Body of pancreas (tissue), 4 donors: Measurements from ENCODE around the gene TMEM50A. TPM values are rescaled to one million over a fixed set of nuclear protein-coding genes. Genes with fewer than 3 reads are reported as not detected.
"Not testable (repeated sequence)": the region's sequence is repeated elsewhere in the genome, so short reads cannot be mapped to it uniquely, and the experiment has no call there.

Experiments
- ATAC-seq: fragments of 150-250 bp; one replicate; pipeline ENCODE4 v1.9.1; 2016
- DNase-seq, 4 donors: peaks; one replicate each; pipeline ENCODE4 v3.0.0-alpha.2; 2019
- H3K27ac ChIP-seq, 4 donors: fragments of 200-600 bp; sonication (generic); 1 replicate in 3 of 4; 2 replicates in 1 of 4; pipeline versions ENCODE4 v1.5.1 to v1.6.1; 2016 to 2019; ENCODE audit warnings: mild to moderate bottlenecking in 1 of 4, mixed read lengths in 1 of 4, moderate library complexity in 1 of 4
- H3K27me3 ChIP-seq, 2 donors: fragments of 200-600 bp; sonication (generic); one replicate each; pipeline ENCODE4 v1.6.0; 2016; ENCODE audit warnings: mild to moderate bottlenecking in 1 of 2
- H3K36me3 ChIP-seq, 2 donors: fragments of 200-600 bp; sonication (generic); replicated peaks in 1 of 2; 2 replicates each; pipeline ENCODE4 v1.5.1; 2016; ENCODE audit warnings: low read depth in 2 of 2; ENCODE audit not compliant: insufficient read depth in 1 of 2
- H3K4me1 ChIP-seq: fragments of 200-600 bp; sonication (generic); one replicate; pipeline ENCODE4 v1.6.0; 2016
- H3K4me3 ChIP-seq, 2 donors: fragments of 200-600 bp; sonication (generic); 1 replicate in 1 of 2; 2 replicates in 1 of 2; pipeline ENCODE4 v1.5.1; 2016 to 2019
- H3K9me3 ChIP-seq, 3 donors: fragments of 200-600 bp; sonication (generic); 1 replicate in 2 of 3; 2 replicates in 1 of 3; pipeline ENCODE4 v1.5.1; 2016
- WGBS, 2 donors: methylation state at CpG; one replicate each; pipeline ENCODE4 v1.1.5; 2017; 5-methylcytosine and 5-hydroxymethylcytosine counted together
- intact Hi-C: fragments of 100-400 bp; cut with DNase I; formaldehyde crosslinking; loops from one replicate; pipeline ENCODE4 v1.15.1; 2023
- total RNA-seq, 2 donors: library from RNA; depleted of rRNA; stranded (reverse); fragments of >200 nt; gene quantifications; one replicate each; pipeline ENCODE4 v1.1.0, GENCODE V29; 2016

Gene TMEM50A
- total RNA-seq, 2 donors from 2014 or later = 38.4 to 57.7 TPM

DNA sequence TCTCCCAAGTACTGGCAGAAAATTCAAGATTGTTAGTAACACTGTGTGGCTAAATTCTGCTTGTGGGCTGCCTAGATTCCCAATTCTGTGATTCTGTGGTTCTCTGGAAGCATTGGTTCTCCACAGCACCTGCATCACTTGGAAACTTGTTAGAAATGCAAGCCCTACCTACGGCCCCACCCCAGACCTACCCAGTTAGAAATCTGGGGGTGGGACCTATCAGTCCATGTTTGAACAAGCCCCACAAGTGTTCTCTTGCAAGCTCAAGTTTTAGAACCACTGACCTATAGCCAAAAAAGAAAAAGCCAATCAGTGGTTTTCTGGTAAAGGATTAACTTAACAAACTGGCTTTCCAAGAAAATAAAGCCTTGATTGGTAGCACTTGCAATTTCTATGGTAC is 30.0 kb upstream of the TMEM50A start:
- ATAC-seq, H3K27ac ChIP-seq, H3K4me3 ChIP-seq, H3K27me3 ChIP-seq, H3K4me1 ChIP-seq, H3K36me3 ChIP-seq, H3K9me3 ChIP-seq, intact Hi-C loops, DNase-seq: not testable (repeated sequence)
- WGBS, 2 donors = no CpG with 5 or more reads among the region's 1 CpG

DNA sequence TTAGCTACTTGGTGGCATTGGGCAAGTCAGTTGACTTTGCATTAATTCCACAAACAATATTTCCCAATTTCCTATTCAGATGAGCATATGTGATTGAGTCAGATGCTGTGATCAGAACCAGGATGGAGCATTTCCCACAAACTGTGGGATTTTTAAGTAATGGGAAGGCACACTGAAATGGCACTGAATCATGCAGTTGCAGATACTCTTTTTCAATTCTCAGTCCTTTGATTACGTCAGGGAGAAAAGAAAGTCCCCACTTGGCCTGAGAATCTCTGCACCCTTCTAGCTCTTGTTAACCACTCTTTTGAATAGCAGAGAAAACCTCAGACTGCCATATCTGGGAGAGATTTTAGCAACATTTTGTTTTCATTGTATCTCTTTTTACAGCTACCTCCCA is 29.0 kb upstream of the TMEM50A start:
- WGBS, 2 donors = 74 to 84% methylated on average over 1 of the region's 1 CpG
- H3K4me3 ChIP-seq, H3K36me3 ChIP-seq, H3K9me3 ChIP-seq, intact Hi-C loops, DNase-seq, H3K27me3 ChIP-seq, ATAC-seq, H3K27ac ChIP-seq, H3K4me1 ChIP-seq: not testable (repeated sequence)

DNA sequence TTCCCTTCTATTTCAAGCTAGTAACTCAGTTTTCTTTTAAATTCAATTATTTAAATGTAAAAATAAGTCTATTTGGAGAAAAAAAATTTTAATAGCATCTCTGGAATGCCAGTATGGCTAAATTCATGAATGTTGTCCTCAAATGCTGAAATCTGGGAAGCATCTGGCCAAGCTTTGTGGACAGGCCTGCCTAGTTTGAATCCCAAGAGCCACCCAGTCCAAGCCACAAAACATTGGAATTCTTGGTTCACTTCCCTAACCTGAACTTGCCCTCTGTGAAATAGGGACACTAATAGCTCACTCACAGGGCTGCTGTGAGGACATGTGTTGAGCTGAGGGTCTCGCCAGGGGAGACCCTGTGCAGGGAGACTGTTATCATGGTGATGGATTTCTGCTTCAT is 28.6 kb upstream of the TMEM50A start:
- H3K27me3 ChIP-seq, intact Hi-C loops, ATAC-seq, DNase-seq, H3K27ac ChIP-seq, H3K9me3 ChIP-seq, H3K4me3 ChIP-seq, H3K36me3 ChIP-seq, H3K4me1 ChIP-seq: not testable (repeated sequence)
- 95 to 100% methylated on average over 1 of the region's 1 CpG for WGBS, 2 donors

- H3K4me3 ChIP-seq, H3K36me3 ChIP-seq, H3K27me3 ChIP-seq, DNase-seq, H3K27ac ChIP-seq, intact Hi-C loops, H3K9me3 ChIP-seq, ATAC-seq, H3K4me1 ChIP-seq: not testable (repeated sequence)
These were observed 25.2 kb upstream of the TMEM50A start for GRCh38 chr1:25312806-25313470.

DNA sequence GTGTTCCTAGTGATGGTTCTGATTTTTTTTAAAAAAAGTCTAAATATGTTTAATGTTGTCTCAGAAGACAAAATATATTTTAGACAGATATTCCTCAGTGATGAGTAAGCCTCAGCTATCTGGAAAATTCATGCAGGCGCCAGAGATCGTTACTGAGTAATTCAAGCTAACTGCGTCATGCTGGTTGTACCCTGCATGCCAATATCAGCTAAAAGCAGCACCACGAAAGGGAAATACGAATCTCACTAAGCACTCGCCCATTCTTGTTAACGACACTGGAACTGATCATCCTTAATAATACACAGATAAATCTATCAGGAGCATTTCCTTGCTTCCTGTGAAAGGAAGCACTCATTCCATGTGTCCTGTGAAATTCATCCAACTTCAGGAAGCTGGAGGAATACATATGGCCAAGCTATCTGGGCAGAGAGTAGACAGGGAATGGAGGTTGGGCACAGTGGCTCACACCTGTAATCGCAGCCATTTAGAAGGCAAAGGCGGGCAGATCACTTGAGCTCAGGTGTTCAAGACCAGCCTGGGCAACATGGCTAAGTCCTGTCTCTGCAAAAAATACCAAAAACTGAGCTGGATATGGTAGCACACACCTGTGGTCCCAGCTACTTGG is 17.7 kb upstream of the TMEM50A start:
- H3K27ac ChIP-seq, H3K4me3 ChIP-seq, DNase-seq, H3K27me3 ChIP-seq, H3K36me3 ChIP-seq, ATAC-seq, H3K4me1 ChIP-seq, H3K9me3 ChIP-seq, intact Hi-C loops: not testable (repeated sequence)
- 88 to 96% methylated on average over 9 of the region's 9 CpGs for WGBS, 2 donors

GRCh38 chr1:25322127-25322526 is 16.0 kb upstream of the TMEM50A start:
- H3K4me1 ChIP-seq, H3K36me3 ChIP-seq, H3K27me3 ChIP-seq, H3K27ac ChIP-seq, ATAC-seq, H3K9me3 ChIP-seq, H3K4me3 ChIP-seq, DNase-seq, intact Hi-C loops: not testable (repeated sequence)
- 85 to 89% methylated on average over 9 of the region's 9 CpGs for WGBS, 2 donors

GRCh38 chr1:25324407-25324806 is 13.7 kb upstream of the TMEM50A start:
- DNase-seq, intact Hi-C loops, H3K27me3 ChIP-seq, H3K9me3 ChIP-seq, H3K27ac ChIP-seq, ATAC-seq, H3K36me3 ChIP-seq, H3K4me3 ChIP-seq, H3K4me1 ChIP-seq: not testable (repeated sequence)
- 85 to 100% methylated on average over 2 to 3 of the region's 3 CpGs for WGBS, 2 donors

DNA sequence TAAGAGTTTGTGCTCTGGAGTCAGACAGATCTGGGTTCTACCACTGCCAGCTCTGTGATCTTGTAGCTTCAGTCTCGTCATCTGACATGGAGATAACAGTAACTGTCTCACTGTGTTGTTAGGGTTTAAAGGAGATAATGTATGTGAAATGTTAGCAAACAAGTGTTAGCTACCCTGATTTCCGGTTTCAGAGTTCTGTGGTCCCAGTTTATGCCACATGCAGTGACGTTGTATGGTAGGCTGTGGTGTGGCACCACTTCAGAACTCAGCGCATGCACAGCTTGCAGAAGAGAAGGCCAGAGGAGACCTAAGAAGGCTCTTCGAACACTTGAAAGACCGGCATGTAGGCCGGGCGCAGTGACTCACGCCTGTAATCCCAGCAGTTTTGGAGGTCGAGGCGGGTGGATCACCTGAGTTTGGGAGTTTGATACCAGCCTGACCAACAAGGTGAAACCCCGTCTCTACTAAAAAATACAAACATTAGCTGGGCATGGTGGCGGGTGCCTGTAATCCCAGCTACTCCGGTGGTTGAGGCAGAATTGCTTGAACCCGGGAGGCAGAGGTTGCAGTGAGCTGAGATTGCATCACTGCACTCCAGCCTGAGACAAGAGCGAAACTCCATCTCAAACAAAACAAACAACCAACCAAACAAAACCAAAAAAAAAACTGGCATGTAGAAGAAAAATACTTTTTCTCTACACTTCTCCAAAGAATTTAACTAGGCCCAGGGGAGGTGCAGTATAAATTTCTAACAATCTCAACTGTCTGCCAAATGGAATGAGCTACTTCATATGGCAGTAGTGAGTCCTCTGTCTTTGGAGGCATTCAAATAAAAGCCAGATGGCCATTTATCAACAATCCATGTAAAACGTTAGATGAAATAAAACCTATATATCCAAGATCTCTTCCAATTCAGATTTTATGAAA is 10.0 kb upstream of the TMEM50A start:
- H3K27me3 ChIP-seq, H3K27ac ChIP-seq, H3K4me3 ChIP-seq, DNase-seq, intact Hi-C loops, H3K36me3 ChIP-seq, H3K4me1 ChIP-seq, ATAC-seq, H3K9me3 ChIP-seq: not testable (repeated sequence)
- no CpG with 5 or more reads among the region's 17 CpGs for WGBS, 2 donors

DNA sequence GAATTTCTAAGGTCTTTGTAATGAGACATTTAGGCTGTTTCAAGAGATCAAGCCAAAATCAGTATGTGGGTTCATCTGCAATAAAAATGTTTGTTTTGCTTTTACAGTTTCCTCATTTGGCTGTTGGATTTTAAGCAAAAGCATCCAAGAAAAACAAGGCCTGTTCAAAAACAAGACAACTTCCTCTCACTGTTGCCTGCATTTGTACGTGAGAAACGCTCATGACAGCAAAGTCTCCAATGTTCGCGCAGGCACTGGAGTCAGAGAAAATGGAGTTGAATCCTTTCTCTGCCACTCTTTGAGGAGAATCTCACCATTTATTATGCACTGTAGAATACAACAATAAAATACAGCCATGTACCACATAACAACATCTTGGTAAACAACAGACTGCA is 9.3 kb upstream of the TMEM50A start:
- H3K27ac ChIP-seq, H3K4me1 ChIP-seq, intact Hi-C loops, H3K27me3 ChIP-seq, H3K36me3 ChIP-seq, ATAC-seq, H3K9me3 ChIP-seq, H3K4me3 ChIP-seq, DNase-seq: not testable (repeated sequence)
- 70 to 94% methylated on average over 4 of the region's 4 CpGs for WGBS, 2 donors

DNA sequence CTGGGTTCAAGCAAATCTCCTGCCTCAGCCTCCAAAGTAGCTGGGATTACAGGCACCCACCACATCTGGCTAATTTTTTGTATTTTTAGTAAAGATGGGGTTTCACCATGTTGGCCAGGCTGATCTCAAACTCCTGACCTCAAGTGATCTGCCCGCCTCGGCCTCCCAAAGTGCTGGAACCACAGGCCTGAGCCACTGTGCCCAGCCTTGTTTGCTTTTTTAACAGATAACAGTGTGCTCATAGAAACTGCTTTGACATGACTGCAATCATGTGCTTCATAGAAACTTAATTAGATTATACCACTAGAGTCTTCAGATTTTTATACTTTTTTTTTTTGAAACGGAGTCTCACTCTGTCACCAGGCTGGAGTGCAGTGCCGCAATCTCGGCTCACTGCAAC is 8.8 kb upstream of the TMEM50A start:
- 81 to 84% methylated on average over 5 of the region's 5 CpGs for WGBS, 2 donors
- H3K27ac ChIP-seq, intact Hi-C loops: not testable (repeated sequence)

DNA sequence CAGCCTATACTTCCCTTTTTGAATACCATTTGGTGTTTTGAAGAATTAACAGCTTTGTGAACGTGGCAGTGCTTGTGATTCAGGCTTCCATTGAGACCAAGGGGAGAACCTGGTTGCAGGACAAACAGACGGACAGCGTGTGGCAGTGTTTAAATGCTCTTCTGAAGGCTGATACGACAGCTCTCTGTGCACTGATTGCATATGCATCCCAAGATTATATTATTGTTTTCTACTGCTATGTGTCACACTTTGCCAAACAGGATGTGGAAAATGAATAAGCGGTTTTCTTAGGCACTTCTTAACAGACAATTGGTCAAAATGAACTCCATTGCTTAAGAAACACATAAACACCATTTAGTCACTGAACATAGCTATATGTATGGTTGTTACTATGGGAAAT is 8.2 kb upstream of the TMEM50A start:
- H3K27me3 ChIP-seq, H3K4me1 ChIP-seq, DNase-seq, H3K27ac ChIP-seq, H3K4me3 ChIP-seq, H3K9me3 ChIP-seq, ATAC-seq, H3K36me3 ChIP-seq, intact Hi-C loops: not testable (repeated sequence)
- 69 to 92% methylated on average over 1 to 5 of the region's 5 CpGs for WGBS, 2 donors

More for the DNA sequence above, 8.8 kb upstream of the TMEM50A start:
- DNase-seq, H3K27me3 ChIP-seq, H3K4me1 ChIP-seq, H3K4me3 ChIP-seq, ATAC-seq, H3K36me3 ChIP-seq, H3K9me3 ChIP-seq: not testable (repeated sequence)
